Measurements from ENCODE around the gene ACSL6. TPM values are rescaled to one million over a fixed set of nuclear protein-coding genes. Genes with fewer than 3 reads are reported as not detected.

The ACSL6 gene
- polyA plus RNA-seq, 1 experiment, result not detected

- no peak for DNase-seq (ENCODE audit: low read depth)
- peaks cover 9% of the 10 kb centered on the region for H3K27me3 ChIP-seq (ENCODE audit: control insufficient read depth, insufficient read depth, low read length)
- CTCF ChIA-PET, result no interaction called here
- H3K36me3 ChIP-seq (ENCODE audit: control insufficient read depth, insufficient read depth, low read length), result no peaks in the 10 kb centered on the region
- POLR2A ChIA-PET, result no interaction called here
- no peak overlapping the region for H3K4me3 ChIP-seq (ENCODE audit: low read depth, low read length)
- TF ChIP-seq, protein P1, sequence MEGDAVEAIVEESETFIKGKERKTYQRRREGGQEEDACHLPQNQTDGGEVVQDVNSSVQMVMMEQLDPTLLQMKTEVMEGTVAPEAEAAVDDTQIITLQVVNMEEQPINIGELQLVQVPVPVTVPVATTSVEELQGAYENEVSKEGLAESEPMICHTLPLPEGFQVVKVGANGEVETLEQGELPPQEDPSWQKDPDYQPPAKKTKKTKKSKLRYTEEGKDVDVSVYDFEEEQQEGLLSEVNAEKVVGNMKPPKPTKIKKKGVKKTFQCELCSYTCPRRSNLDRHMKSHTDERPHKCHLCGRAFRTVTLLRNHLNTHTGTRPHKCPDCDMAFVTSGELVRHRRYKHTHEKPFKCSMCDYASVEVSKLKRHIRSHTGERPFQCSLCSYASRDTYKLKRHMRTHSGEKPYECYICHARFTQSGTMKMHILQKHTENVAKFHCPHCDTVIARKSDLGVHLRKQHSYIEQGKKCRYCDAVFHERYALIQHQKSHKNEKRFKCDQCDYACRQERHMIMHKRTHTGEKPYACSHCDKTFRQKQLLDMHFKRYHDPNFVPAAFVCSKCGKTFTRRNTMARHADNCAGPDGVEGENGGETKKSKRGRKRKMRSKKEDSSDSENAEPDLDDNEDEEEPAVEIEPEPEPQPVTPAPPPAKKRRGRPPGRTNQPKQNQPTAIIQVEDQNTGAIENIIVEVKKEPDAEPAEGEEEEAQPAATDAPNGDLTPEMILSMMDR (IDR thresholded peaks at IDR 0.05; ENCODE audit: insufficient read depth, low read depth, low read length), result no peak
Measured at GRCh38 chr5:132019857-132020555, 8.5 kb upstream of the ACSL6 start.

GRCh38 chr5:132019337-132019736 lies 7.9 kb upstream of the ACSL6 start:
- POLR2A ChIA-PET, result no interaction called here
- CTCF ChIA-PET, result interaction anchor here (0.6 kb wide), 1 partner anchor 550 kb away, joined by 3 read pairs; no protein-coding TSS in a partner anchor
- Histone ChIP-seq H3K36me3 (ENCODE audit: control insufficient read depth, insufficient read depth, low read length) (no peaks in the 10 kb centered on the region), H3K4me3 (ENCODE audit: low read depth, low read length) (no peak overlapping the region), H3K27me3 (ENCODE audit: control insufficient read depth, insufficient read depth, low read length) (peaks cover 9% of the 10 kb centered on the region)
- TF ChIP-seq, protein P1 (IDR thresholded peaks at IDR 0.05; ENCODE audit: insufficient read depth, low read depth, low read length), result no peak
- DNase-seq (ENCODE audit: low read depth), result no peak

GRCh38 chr5:132017738-132018625 lies 6.5 kb upstream of the ACSL6 start:
- CTCF ChIA-PET, result no interaction called here

DNA sequence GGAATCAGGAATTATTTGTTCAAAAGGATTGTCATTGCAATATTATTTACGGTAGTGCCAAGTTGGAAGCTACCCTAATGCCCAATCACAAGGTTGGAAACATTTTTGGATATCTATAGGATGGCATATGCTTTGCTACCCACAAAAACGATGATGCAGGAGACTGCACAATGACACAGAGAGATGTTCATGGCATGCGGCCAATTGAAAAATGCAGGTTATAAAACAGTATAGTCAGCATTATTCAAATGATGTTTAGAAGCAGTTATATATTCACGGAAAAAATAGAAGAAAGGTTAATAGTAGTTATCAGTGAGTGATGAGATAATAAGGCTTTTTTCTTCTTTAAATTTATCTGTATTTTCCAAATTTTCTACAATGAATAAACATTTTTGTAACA lies 5.9 kb upstream of the ACSL6 start:
- peaks cover 13% of the 10 kb centered on the region for H3K27me3 ChIP-seq (ENCODE audit: control insufficient read depth, insufficient read depth, low read length)
- H3K4me3 ChIP-seq (ENCODE audit: low read depth, low read length), result no peak overlapping the region
- ChIA-PET CTCF (no interaction called here), POLR2A (no interaction called here)
- no peak for DNase-seq (ENCODE audit: low read depth)
- H3K36me3 ChIP-seq (ENCODE audit: control insufficient read depth, insufficient read depth, low read length), result no peaks in the 10 kb centered on the region
- TF ChIP-seq, protein P1 (IDR thresholded peaks at IDR 0.05; ENCODE audit: insufficient read depth, low read depth, low read length), result no peak

More at GRCh38 chr5:132017738-132018625, 6.5 kb upstream of the ACSL6 start:
- H3K36me3 ChIP-seq (ENCODE audit: control insufficient read depth, insufficient read depth, low read length), result no peaks in the 10 kb centered on the region
- H3K4me3 ChIP-seq (ENCODE audit: low read depth, low read length), result no peak overlapping the region
- H3K27me3 ChIP-seq (ENCODE audit: control insufficient read depth, insufficient read depth, low read length), result peaks cover 12% of the 10 kb centered on the region
- no peak for DNase-seq (ENCODE audit: low read depth)
- TF ChIP-seq, protein P1 (IDR thresholded peaks at IDR 0.05; ENCODE audit: insufficient read depth, low read depth, low read length), result no peak
- POLR2A ChIA-PET, result no interaction called here

GRCh38 chr5:132016721-132017250 lies 5.3 kb upstream of the ACSL6 start:
- CTCF ChIA-PET, result no interaction called here

More at GRCh38 chr5:132016721-132017250, 5.3 kb upstream of the ACSL6 start:
- POLR2A ChIA-PET, result no interaction called here
- Histone ChIP-seq H3K4me3 (ENCODE audit: low read depth, low read length) (no peak overlapping the region), H3K27me3 (ENCODE audit: control insufficient read depth, insufficient read depth, low read length) (peaks cover 18% of the 10 kb centered on the region), H3K36me3 (ENCODE audit: control insufficient read depth, insufficient read depth, low read length) (no peaks in the 10 kb centered on the region)
- DNase-seq (ENCODE audit: low read depth), result no peak
- TF ChIP-seq, protein P1 (IDR thresholded peaks at IDR 0.05; ENCODE audit: insufficient read depth, low read depth, low read length), result no peak

Measured in BJ (cell line).